KMS-11 (cell line): Measurements from ENCODE around the gene STXBP6.

Experiments
- H2AFZ ChIP-seq: fragments of 200-600 bp; sonication (generic); 2 replicates; pipeline ENCODE4 v1.6.1; 2016; ENCODE audit warnings: antibody characterized with exemption, mixed run types, low read depth
- H3K27ac ChIP-seq: fragments of 200-600 bp; sonication (generic); 2 replicates; pipeline ENCODE4 v1.6.1; 2016; ENCODE audit warnings: mild to moderate bottlenecking, mixed run types
- H3K27me3 ChIP-seq: fragments of 200-600 bp; sonication (generic); 2 replicates; pipeline ENCODE4 v1.6.1; 2017; ENCODE audit warnings: mild to moderate bottlenecking, low read depth, mixed run types, moderate library complexity; ENCODE audit not compliant: insufficient read depth
- H3K36me3 ChIP-seq: fragments of 200-600 bp; sonication (generic); 2 replicates; pipeline ENCODE4 v1.6.1; 2017; ENCODE audit warnings: mild to moderate bottlenecking, mixed run types; ENCODE audit not compliant: insufficient read depth
- H3K4me1 ChIP-seq: fragments of 200-600 bp; sonication (generic); 2 replicates; pipeline ENCODE4 v1.6.1; 2016; ENCODE audit warnings: mild to moderate bottlenecking, low read depth, mixed run types; ENCODE audit not compliant: poor library complexity, severe bottlenecking
- H3K4me2 ChIP-seq: fragments of 200-600 bp; sonication (generic); 2 replicates; pipeline ENCODE4 v1.7.0; 2016; ENCODE audit warnings: mild to moderate bottlenecking, mixed run types
- H3K4me3 ChIP-seq: fragments of 200-600 bp; sonication (generic); IDR thresholded peaks from 2 replicates; pipeline ENCODE4 v1.6.1; 2017; ENCODE audit warnings: low read depth, low read length, mixed read lengths; ENCODE audit not compliant: insufficient read depth
- H3K79me2 ChIP-seq: fragments of 200-600 bp; sonication (generic); 2 replicates; pipeline ENCODE4 v1.6.1; 2016; ENCODE audit warnings: low read depth, mixed run types; ENCODE audit not compliant: insufficient read depth
- H3K9ac ChIP-seq: fragments of 200-600 bp; sonication (generic); 2 replicates; pipeline ENCODE4 v1.6.1; 2016; ENCODE audit warnings: mild to moderate bottlenecking, mixed run types
- H4K20me1 ChIP-seq: fragments of 200-600 bp; sonication (generic); 2 replicates; pipeline ENCODE4 v1.6.1; 2016; ENCODE audit warnings: mild to moderate bottlenecking, mixed run types; ENCODE audit not compliant: insufficient read depth
- CTCF ChIP-seq: fragments of 200-600 bp; sonication (generic); conservative IDR thresholded peaks from 2 replicates; pipeline ENCODE4 v1.6.1; 2017; ENCODE audit warnings: low read depth, mild to moderate bottlenecking, antibody characterized with exemption, low read length, moderate library complexity, mixed read lengths

STXBP6 gene

GRCh38 chr14:24913746-24914145, 136.2 kb downstream of the STXBP6 start:
- no peaks in the 10 kb centered on the region for H3K36me3 ChIP-seq
- H3K4me1 ChIP-seq: no peaks in the 10 kb centered on the region
- no peak for TF ChIP-seq CTCF
- no peak overlapping the region for H3K27ac ChIP-seq
- no peaks in the 10 kb centered on the region for H4K20me1 ChIP-seq
- H3K79me2 ChIP-seq: no peaks in the 10 kb centered on the region
- no peak overlapping the region for H3K9ac ChIP-seq
- H2AFZ ChIP-seq: no peak overlapping the region
- no peaks in the 10 kb centered on the region for H3K27me3 ChIP-seq
- H3K4me2 ChIP-seq: no peak overlapping the region
- H3K4me3 ChIP-seq: no peak overlapping the region

GRCh38 chr14:24913021-24913420, 136.9 kb downstream of the STXBP6 start:
- H3K27me3 ChIP-seq: no peaks in the 10 kb centered on the region

GRCh38 chr14:24911324-24912109, 138.4 kb downstream of the STXBP6 start:
- Histone ChIP-seq H3K79me2 (no peaks in the 10 kb centered on the region), H3K4me1 (no peaks in the 10 kb centered on the region), H3K9ac (no peak overlapping the region), H3K27me3 (no peaks in the 10 kb centered on the region), H3K4me2 (no peak overlapping the region), H3K36me3 (no peaks in the 10 kb centered on the region), H4K20me1 (no peaks in the 10 kb centered on the region), H3K4me3 (no peak overlapping the region), H3K27ac (no peak overlapping the region), H2AFZ (no peak overlapping the region)
- TF ChIP-seq CTCF: no peak

More at GRCh38 chr14:24913021-24913420, 136.9 kb downstream of the STXBP6 start:
- no peak for TF ChIP-seq CTCF
- Histone ChIP-seq H2AFZ (no peak overlapping the region), H3K9ac (no peak overlapping the region), H3K4me3 (no peak overlapping the region), H3K4me2 (no peak overlapping the region), H3K36me3 (no peaks in the 10 kb centered on the region), H3K79me2 (no peaks in the 10 kb centered on the region), H4K20me1 (no peaks in the 10 kb centered on the region), H3K27ac (no peak overlapping the region), H3K4me1 (no peaks in the 10 kb centered on the region)

GRCh38 chr14:24910408-24910986, 139.4 kb downstream of the STXBP6 start:
- Histone ChIP-seq H3K9ac (no peak overlapping the region), H3K27ac (no peak overlapping the region), H3K36me3 (no peaks in the 10 kb centered on the region), H3K4me1 (no peaks in the 10 kb centered on the region), H3K27me3 (no peaks in the 10 kb centered on the region), H3K79me2 (no peaks in the 10 kb centered on the region), H2AFZ (no peak overlapping the region), H3K4me3 (no peak overlapping the region), H4K20me1 (no peaks in the 10 kb centered on the region), H3K4me2 (no peak overlapping the region)
- no peak for TF ChIP-seq CTCF
